GM10847 (cell line): Measurements from ENCODE around the gene PRIMA1.

Experiments used
- POLR2A ChIP-seq: IDR thresholded peaks from 2 replicates; pipeline ENCODE4 v1.6.1; 2011; ENCODE audit not compliant: insufficient read length; ENCODE audit errors: extremely low read depth

PRIMA1 gene

GRCh38 chr14:93799989-93800921, 12.0 kb upstream of the PRIMA1 start:
- no peak for TF ChIP-seq POLR2A

GRCh38 chr14:93799617-93799988, 11.3 kb upstream of the PRIMA1 start:
- no peak for TF ChIP-seq POLR2A

- no peak for TF ChIP-seq POLR2A
Observed at GRCh38 chr14:93797536-93797935, 9.3 kb upstream of the PRIMA1 start.

GRCh38 chr14:93797071-93797470, 8.8 kb upstream of the PRIMA1 start:
- no peak for TF ChIP-seq POLR2A

GRCh38 chr14:93794756-93795155, 6.5 kb upstream of the PRIMA1 start:
- no peak for TF ChIP-seq POLR2A

- TF ChIP-seq POLR2A = no peak
Observed at GRCh38 chr14:93793555-93794324, 5.5 kb upstream of the PRIMA1 start.

- no peak for TF ChIP-seq POLR2A
Observed at GRCh38 chr14:93792391-93792790, 4.1 kb upstream of the PRIMA1 start.

GRCh38 chr14:93790966-93791365, 2.7 kb upstream of the PRIMA1 start:
- TF ChIP-seq POLR2A = no peak

- TF ChIP-seq POLR2A = no peak
Observed at GRCh38 chr14:93789228-93790130, 1.2 kb upstream of the PRIMA1 start.

GRCh38 chr14:93788543-93789227, 400 bp upstream of the PRIMA1 start:
- no peak for TF ChIP-seq POLR2A

GRCh38 chr14:93787465-93788292, 606 bp downstream of the PRIMA1 start:
- no peak for TF ChIP-seq POLR2A

- no peak for TF ChIP-seq POLR2A
Observed at GRCh38 chr14:93785423-93785822, 2.9 kb downstream of the PRIMA1 start.

- TF ChIP-seq POLR2A = no peak
Observed at GRCh38 chr14:93784878-93785277, 3.4 kb downstream of the PRIMA1 start.
